ENCODE measurements around the gene ADGRV1.
"Not testable (repeated sequence)": the region's sequence is repeated elsewhere in the genome, so short reads cannot be mapped to it uniquely, and the experiment has no call there.

ADGRV1 gene

DNA sequence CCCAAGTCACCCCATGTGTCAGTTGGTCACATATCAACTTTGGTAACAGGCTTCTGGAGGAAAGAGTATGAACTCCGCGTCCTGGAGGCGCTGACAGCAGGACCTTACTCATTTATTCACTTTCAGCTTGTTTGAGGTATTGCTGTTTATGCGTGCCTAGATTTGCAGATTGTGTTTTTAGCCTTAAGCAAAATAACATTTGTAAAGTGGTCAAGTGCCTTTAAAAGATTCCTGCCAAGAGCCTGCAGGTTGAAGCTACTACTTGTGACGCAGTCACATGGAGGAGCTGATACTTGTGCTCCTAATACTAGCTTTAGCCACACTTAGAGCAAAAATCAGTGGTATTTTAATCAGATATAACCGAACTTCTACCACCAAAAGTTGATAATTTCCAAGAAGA is 351.3 kb downstream of the ADGRV1 start:
- no peak for DNase-seq (ENCODE audit: low read depth)

GRCh38 chr5:90911169-90911568 is 352.6 kb downstream of the ADGRV1 start:
- no peak for DNase-seq (ENCODE audit: low read depth)

- no peak for DNase-seq (ENCODE audit: low read depth)
Observed at GRCh38 chr5:90912476-90912875, 353.9 kb downstream of the ADGRV1 start.

DNA sequence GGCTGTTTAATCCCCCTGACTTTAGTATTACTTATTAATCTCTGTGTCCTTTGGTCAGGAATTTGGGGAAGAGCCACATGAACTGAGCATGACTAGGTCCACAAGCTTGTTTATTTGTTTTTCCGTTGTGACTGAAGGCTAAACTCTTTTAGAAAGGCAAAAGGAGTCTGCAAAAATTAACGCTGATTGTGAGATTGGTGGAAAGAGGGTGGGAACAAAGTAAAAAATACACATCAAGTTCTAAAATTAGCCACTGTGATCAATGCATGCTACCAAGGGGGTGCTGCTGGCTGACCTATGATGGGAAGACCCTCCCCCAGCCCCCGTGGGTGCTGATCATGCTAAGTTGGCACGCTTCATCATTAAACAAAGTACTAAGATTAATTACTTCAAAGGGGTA is 356.8 kb downstream of the ADGRV1 start:
- DNase-seq (ENCODE audit: low read depth), result no peak

DNA sequence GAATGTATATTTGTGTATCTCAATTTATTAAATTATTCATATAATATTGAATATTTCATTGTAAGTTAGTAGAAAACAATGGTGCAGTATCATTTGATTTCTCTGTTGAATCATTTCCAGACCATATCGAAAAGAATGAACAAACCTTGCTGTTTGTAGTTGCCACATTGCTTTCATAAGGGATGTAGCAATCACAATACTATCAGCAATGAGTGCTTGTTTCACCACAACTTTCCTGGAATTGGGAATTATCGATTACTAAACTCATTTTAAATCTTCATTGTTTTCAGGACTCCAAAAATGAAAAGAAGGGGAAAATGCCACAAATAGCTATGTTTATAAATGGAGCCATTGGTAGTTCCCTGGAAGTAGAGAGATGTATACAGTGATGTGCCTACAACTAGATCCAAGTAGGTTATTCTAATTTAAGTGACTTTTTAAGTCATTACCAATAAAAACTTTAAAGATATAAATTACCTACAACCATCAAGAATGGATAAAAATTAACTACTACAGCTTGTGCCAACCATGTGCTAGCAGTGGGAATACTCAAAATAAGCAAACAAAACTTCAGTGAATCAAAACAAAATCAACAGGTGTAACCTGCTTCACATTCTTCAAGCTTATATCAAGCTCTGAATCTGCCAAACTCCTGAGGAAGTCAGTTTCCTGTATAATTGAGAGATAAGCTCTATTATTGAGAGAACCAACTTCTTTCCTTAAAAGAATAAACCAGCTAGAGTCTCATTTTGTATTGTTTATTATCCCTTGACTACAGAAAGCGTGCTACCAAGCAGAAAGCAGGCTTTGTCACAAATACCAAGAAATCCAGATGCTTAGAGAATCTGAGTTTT is 358.6 kb downstream of the ADGRV1 start:
- no peak for DNase-seq (ENCODE audit: low read depth)

DNA sequence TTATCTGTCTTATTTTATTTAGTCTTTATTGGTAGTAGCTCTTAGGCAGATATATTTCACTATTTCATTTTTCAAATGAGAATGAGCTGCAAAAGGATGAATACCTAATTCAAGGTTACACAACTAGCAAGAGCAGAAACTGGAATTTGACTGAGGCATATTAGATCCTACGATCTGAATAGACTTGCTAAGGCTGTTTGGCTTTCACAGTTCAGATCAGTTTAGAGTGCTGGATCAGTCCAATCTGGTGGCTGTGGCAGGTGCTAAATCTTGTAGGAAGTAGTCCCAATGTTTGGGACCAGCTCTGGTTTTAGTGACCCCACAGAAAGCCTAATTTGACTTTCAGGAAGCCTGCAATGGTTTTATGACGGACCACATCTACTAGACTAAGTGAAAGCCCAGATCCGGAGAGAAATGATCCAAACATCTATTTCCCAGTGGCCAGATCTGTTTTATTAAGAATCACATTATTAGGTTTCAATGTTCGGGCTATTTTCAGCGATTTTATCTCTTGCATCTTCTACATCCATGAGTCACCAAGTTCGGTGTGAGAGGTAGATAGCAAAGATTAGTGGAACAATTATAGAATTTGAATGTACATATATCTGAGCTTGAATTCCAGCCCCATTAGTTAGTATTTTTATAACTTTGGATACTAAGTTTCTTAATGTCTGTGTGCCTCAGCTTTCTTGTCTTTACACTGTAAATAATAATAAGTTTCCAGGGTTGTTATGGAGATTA is 359.5 kb downstream of the ADGRV1 start:
- no peak for DNase-seq (ENCODE audit: low read depth)

- DNase-seq (ENCODE audit: low read depth), result no peak
Observed at GRCh38 chr5:90921418-90921973, 362.9 kb downstream of the ADGRV1 start.

GRCh38 chr5:90924222-90924621 is 365.6 kb downstream of the ADGRV1 start:
- not testable (repeated sequence) for DNase-seq (ENCODE audit: low read depth)

DNA sequence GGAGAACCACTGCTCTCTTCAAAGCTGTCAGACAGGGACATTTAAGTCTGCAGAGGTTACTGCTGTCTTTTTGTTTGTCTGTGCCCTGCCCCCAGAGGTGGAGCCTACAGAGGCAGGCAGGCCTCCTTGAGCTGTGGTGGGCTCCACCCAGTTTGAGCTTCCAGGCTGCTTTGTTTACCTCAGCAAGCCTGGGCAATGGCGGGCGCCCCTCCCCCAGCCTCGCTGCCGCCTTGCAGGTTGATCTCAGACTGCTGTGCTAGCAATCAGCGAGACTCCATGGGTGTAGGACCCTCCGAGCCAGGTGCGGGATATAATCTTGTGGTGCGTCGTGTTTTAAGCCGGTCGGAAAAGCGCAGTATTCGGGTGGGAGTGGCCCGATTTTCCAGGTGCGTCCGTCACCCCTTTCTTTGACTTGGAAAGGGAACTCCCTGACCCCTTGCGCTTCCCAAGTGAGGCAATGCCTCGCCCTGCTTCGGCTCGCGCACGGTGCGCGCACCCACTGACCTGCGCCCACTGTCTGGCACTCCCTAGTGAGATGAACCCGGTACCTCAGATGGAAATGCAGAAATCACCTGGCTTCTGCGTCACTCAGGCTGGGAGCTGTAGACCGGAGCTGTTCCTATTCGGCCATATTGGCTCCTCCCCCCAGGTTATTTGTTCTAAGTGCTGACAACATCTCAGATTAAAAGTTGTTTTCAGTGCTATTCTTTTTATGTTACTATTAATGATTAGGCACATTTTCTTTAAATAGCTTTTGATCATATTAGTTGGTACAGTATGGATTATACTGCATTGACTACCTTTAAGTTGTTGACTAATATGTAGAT is 370.6 kb downstream of the ADGRV1 start:
- not testable (repeated sequence) for DNase-seq (ENCODE audit: low read depth)

DNA sequence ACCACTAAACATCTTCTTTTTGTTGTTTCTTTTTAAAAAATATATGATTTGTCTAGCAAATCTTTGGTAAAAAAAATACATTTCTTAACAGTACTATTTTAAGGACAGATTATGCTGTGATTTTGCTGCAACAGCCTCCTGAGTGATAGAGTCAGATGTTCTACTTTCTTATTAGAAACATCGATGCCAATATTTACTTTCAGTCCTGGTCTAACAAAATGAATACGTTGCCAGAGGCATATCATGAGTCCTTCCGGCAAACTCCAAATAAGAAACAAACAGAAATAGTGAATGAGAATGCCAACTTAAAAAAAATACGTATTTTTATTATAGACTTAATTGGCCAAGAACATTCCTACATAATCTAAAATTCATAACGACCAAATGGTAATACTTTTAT is 371.5 kb downstream of the ADGRV1 start:
- no peak for DNase-seq (ENCODE audit: low read depth)

- no peak for DNase-seq (ENCODE audit: low read depth)
Observed at GRCh38 chr5:90930756-90931431, 372.3 kb downstream of the ADGRV1 start.

DNA sequence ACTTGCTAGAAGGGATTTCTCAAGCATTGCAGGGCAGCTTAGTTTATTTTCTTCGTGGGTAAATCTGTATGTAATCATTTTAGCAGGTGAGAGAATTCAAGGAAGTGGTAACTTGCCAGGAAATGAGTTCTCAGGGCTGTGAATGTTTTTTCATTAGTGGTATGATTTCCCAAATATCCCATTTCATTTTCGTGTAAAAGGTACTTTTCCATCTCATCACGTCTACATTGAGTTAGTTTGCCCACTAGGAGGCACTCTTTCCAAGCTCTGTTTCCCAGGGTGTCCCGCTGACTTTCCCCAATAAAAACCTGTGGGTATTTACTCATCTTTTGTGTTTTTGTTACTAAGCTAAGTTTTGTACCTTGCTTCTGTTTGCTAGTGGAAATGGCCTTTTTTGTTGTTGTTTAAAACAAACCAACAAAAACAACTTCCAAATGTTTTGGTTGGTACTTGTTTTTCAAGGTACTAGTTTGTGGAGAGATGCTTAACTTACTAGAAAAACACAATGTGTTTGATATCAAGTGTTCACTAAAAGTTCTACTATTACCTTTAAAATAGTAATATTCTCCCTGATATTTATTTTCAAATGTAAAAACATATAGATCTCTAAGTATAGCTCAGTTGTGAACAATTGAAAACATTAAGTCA is 373.6 kb downstream of the ADGRV1 start:
- DNase-seq (ENCODE audit: low read depth), result no peak

DNA sequence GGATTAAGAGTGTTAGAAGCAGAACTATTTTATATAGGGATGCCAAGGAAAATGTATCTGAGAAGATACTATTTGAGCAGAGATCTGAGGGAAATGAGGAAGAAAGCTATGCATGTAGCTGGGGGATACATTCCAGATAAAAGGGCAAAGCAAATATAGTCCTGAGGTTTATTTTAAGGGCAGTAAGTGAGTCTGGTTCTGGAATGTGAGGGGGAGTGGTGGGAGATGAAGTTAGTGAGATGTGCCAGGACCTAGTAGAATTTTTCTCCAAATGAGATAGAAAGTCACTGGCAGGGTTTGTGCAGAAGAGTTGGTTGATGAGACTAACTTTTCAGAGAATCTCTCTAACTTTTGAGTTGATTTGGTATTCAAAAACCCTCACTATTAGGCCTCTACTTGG is 374.7 kb downstream of the ADGRV1 start:
- DNase-seq (ENCODE audit: low read depth), result no peak

DNA sequence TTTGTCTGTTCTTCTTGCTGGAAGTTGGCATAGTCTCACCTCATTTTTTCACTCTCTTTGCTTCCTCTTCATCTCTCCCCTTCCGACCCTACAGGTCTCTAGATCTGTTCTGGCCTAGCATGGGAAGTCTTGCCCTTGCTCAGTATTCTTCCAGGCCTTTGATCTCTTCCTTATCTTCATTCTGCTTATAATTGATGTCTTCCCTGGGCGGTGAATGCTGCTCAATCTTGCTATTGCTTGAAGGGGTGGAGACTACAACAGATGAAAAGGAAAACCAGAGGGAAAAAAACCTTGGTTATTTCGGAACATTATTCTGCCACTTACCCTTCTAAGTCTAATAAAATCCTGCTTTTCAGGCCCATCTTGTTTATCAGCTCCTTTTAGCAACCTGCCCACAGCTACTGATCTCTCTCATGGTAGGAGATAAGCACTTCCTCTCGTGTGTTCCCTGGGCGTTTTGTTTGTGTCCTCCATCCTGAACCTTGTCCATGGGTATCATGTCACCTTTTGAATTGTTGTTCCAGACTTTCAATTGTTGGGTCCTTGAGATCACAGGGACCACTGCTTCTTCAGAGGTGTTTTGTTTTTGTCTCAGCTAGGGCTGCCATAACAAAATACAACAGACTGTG is 375.6 kb downstream of the ADGRV1 start:
- DNase-seq (ENCODE audit: low read depth), result no peak

- no peak for DNase-seq (ENCODE audit: low read depth)
Observed at GRCh38 chr5:90934738-90935137, 376.1 kb downstream of the ADGRV1 start.

DNA sequence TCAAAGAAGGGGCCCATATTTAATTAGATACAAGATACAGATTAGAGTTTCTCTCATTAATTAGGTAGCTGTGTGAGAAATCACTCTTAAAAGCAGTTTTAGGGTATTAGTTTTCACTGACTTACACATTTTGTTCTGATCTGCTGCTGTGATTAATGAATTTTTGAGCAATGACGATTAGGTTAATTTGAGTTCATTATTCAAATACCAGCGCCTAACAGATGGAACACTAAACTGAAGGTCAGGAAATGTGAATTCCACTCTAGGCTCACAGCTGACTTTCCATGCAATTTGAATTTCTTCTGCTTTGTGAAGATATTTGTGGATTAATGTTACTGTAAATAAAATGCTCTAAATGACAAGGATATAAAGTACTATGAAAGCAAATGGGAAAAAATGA is 380.6 kb downstream of the ADGRV1 start:
- DNase-seq (ENCODE audit: low read depth), result no peak

DNA sequence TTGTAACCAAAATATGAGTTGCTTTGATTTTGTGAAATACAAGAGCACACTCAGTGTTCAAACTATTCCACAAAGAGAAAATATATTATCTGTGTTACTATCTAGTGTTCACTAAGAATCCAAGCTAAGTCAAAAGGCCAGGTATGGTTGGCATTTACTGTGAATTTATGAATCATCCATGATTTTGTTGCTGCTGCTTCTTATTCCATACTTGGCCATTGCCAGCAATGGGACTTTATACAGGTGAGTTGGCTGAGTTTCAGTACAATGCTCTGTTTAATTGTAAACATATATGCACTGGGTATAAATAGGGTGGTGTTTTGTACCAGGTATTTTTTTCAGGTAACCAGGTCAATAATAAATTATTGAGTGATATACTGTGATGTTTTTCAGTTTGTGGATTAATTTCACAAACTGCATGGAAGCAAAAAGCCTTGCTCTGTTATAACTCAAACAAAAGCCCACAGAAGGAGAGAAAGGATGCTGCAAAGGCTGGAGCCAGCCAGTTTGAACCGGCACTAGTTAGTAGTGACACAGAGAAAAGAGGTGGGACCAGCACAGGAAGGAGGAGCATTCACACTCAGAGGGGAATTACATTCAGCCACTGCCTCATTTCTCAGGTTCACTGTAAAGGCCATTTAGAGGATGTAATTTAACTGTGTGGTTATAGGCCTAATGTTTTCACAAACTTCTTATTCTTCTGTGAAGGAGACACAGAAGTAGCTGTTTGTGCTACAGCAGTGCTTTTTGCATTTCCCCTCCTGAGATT is 381.8 kb downstream of the ADGRV1 start:
- DNase-seq (ENCODE audit: low read depth), result no peak

- DNase-seq (ENCODE audit: low read depth), result no peak
Observed at GRCh38 chr5:90941002-90941720, 382.6 kb downstream of the ADGRV1 start.

- no peak for DNase-seq (ENCODE audit: low read depth)
Observed at GRCh38 chr5:90944116-90944515, 385.5 kb downstream of the ADGRV1 start.

All from stimulated activated CD8-positive, alpha-beta memory T cell treated with anti-CD3 and anti-CD28 coated beads, Interleukin-12 subunit alpha, Interleukin-12 subunit beta, amount 100 ng/mL, for 4 hours (primary cell).